ENCODE measurements around the gene MLF2. TPM values are rescaled to one million over a fixed set of nuclear protein-coding genes. Genes with fewer than 3 reads are reported as not detected.

MLF2 gene
- total RNA-seq, 4 donors from 2014 or later = 103 to 205 (median 133) TPM

GRCh38 chr12:6767353-6768319 is 14.7 kb upstream of the MLF2 start:
- peak in 1 of 2 donors; percentile 54 for TF ChIP-seq EP300 (IDR thresholded peaks at IDR 0.05)
- no peak for TF ChIP-seq POLR2A (IDR thresholded peaks at IDR 0.05)
- 10% methylated on average over 35 to 38 of the region's 44 CpGs for WGBS, 2 donors

GRCh38 chr12:6766651-6767349 is 13.9 kb upstream of the MLF2 start:
- peak overlapping the region; percentile 90 to 96 (median 95) for H3K27ac ChIP-seq
- H3K4me1 ChIP-seq = peaks cover 3 to 74% (median 38%) of the 10 kb centered on the region in 4 donors
- TF ChIP-seq EP300 (IDR thresholded peaks at IDR 0.05) (peak in 1 of 2 donors; percentile 74), POLR2A (IDR thresholded peaks at IDR 0.05) (peak; percentile 33 to 69), CTCF (IDR thresholded peaks at IDR 0.05) (peak; percentile 80 to 97 (median 92))
- H3K36me3 ChIP-seq = peaks cover 0 to 26% (median 0%) of the 10 kb centered on the region in 3 donors
- H3K27me3 ChIP-seq = no peaks in the 10 kb centered on the region
- 0 to 1% methylated on average over 59 to 65 of the region's 88 CpGs for WGBS, 2 donors
- peak overlapping the region; percentile 72 to 84 (median 78) for H3K4me3 ChIP-seq
- DNase-seq (ENCODE audit: low spot score in 2 of 2) = peak; percentile 62 to 65
- H3K9me3 ChIP-seq = no peaks in the 10 kb centered on the region

More at GRCh38 chr12:6767353-6768319, 14.7 kb upstream of the MLF2 start:
- Histone ChIP-seq H3K9me3 (no peaks in the 10 kb centered on the region), H3K36me3 (peaks cover 0 to 28% (median 0%) of the 10 kb centered on the region in 3 donors), H3K4me1 (peaks cover 3 to 82% (median 44%) of the 10 kb centered on the region in 4 donors), H3K27ac (peak overlapping the region; percentile 90 to 96 (median 95)), H3K27me3 (no peaks in the 10 kb centered on the region), H3K4me3 (peak overlapping the region; percentile 72 to 84 (median 78))
- DNase-seq (ENCODE audit: low spot score in 2 of 2) = no peak

- no peaks in the 10 kb centered on the region for H3K9me3 ChIP-seq
- peak within 1 kb of the TSS; percentile 72 to 84 (median 78) for H3K4me3 ChIP-seq
- WGBS, 2 donors = 4 to 5% methylated on average over 33 to 39 of the region's 63 CpGs
- H3K4me1 ChIP-seq = peaks cover 3 to 65% (median 33%) of the 10 kb centered on the region in 4 donors
- no peaks in the 10 kb centered on the region for H3K27me3 ChIP-seq
- peaks cover 0 to 17% (median 0%) of the 10 kb centered on the region in 3 donors for H3K36me3 ChIP-seq
- peak within 1 kb of the TSS; percentile 90 to 96 (median 95) for H3K27ac ChIP-seq
- peak in 1 of 2 donors; percentile 84 for TF ChIP-seq EP300 (IDR thresholded peaks at IDR 0.05)
- TF ChIP-seq CTCF (IDR thresholded peaks at IDR 0.05) = no peak
- TF ChIP-seq POLR2A (IDR thresholded peaks at IDR 0.05) = peak; percentile 9 to 70
- peak; percentile 61 to 69 for DNase-seq (ENCODE audit: low spot score in 2 of 2)
Measured at GRCh38 chr12:6765634-6766581, 13.0 kb upstream of the MLF2 start, which contains the start of gene PTMS. PTMS (plus strand) TSS chr12:6766363; CDS start chr12:6766706, 343 bp downstream.

- Histone ChIP-seq H3K27me3 (no peaks in the 10 kb centered on the region), H3K4me3 (peak overlapping the region; percentile 59 to 84 (median 72)), H3K27ac (peak overlapping the region; percentile 90 to 96 (median 94)), H3K36me3 (peaks cover 0 to 10% (median 0%) of the 10 kb centered on the region in 3 donors), H3K4me1 (peaks cover 3 to 57% (median 33%) of the 10 kb centered on the region in 4 donors), H3K9me3 (no peaks in the 10 kb centered on the region)
- no peak for TF ChIP-seq CTCF (IDR thresholded peaks at IDR 0.05)
- no peak for TF ChIP-seq EP300 (IDR thresholded peaks at IDR 0.05)
- no peak for TF ChIP-seq POLR2A (IDR thresholded peaks at IDR 0.05)
- 30 to 38% methylated on average over 7 of the region's 7 CpGs for WGBS, 2 donors
- DNase-seq (ENCODE audit: low spot score in 2 of 2) = no peak
Measured at GRCh38 chr12:6765048-6765633, 12.2 kb upstream of the MLF2 start.

All from tibial nerve (tissue), 4 donors.